Ovary (tissue), 9 donors: ENCODE measurements around the gene ACAP2. TPM values are rescaled to one million over a fixed set of nuclear protein-coding genes. Genes with fewer than 3 reads are reported as not detected.
A peak's percentile ranks its signal among the peaks of the same experiment; 100 is the strongest.

Source experiments
- DNase-seq, 5 donors: peaks; one replicate each; pipeline ENCODE4 v3.0.0-alpha.2; 2019 to 2020
- H3K27ac ChIP-seq, 2 donors: fragments of 200-600 bp; one replicate each; pipeline versions ENCODE4 v1.5.1 to v1.8.0; 2019 to 2022
- H3K27me3 ChIP-seq: fragments of 200-600 bp; one replicate; pipeline ENCODE4 v1.8.0; 2022
- H3K36me3 ChIP-seq: fragments of 200-600 bp; sonication (generic); one replicate; pipeline ENCODE4 v1.5.1; 2019
- H3K4me1 ChIP-seq: one replicate; pipeline ENCODE4 v1.8.1; 2013; ENCODE audit warnings: mild to moderate bottlenecking, moderate library complexity; ENCODE audit not compliant: insufficient read depth
- H3K4me3 ChIP-seq: fragments of 200-600 bp; sonication (generic); one replicate; pipeline ENCODE4 v1.5.1; 2017
- H3K9me3 ChIP-seq, 2 donors: fragments of 200-600 bp in 1 of 2; sonication (generic) in 1 of 2; one replicate each; pipeline versions ENCODE4 v1.5.1 to v1.8.1; 2013 to 2019; ENCODE audit warnings: mild to moderate bottlenecking in 1 of 2, moderate library complexity in 1 of 2
- CTCF ChIP-seq, 3 donors: fragments of 450-650 bp in 2 of 3; fragments of 200-600 bp in 1 of 3; IDR thresholded peaks; one replicate each; pipeline versions ENCODE4 v1.5.1 to v1.8.0; 2016 to 2022; ENCODE audit warnings: antibody characterized with exemption in 3 of 3, mild to moderate bottlenecking in 1 of 3
- EP300 ChIP-seq: sonication (generic); formaldehyde crosslinking; IDR thresholded peaks from one replicate; pipeline ENCODE4 v1.6.1; 2017; ENCODE audit warnings: antibody characterized with exemption
- POLR2A ChIP-seq: fragments of 450-650 bp; IDR thresholded peaks from one replicate; pipeline ENCODE4 v1.6.1; 2017; ENCODE audit warnings: antibody characterized with exemption, mild to moderate bottlenecking, moderate library complexity
- WGBS, 3 donors: extraction: QIAGEN DNeasy Blood & Tissue Kit in 1 of 3; methylation state at CpG; one replicate each; pipeline versions ENCODE4 v1.1.5 to v1.1.7; 2013 to 2017; 5-methylcytosine and 5-hydroxymethylcytosine counted together
- intact Hi-C, 4 donors: fragments of 100-400 bp; cut with DNase I; formaldehyde crosslinking; loops; one replicate each; pipeline versions ENCODE4 v1.11.0 to v1.15.1; 2022 to 2023
- polyA plus RNA-seq, 2 donors: library from polyadenylated mRNA; stranded (reverse); fragments of 200-250 nt in 1 of 2; fragments of 350-450 nt in 1 of 2; fragmentation: Illumina TruSeq in 1 of 2; extraction: RNeasy Lipid Tissue Mini Kit (QIAGEN cat#74804) in 1 of 2; gene quantifications; one replicate each; pipeline ENCODE4 v1.2.3, GENCODE V29; 2013 to 2014
- total RNA-seq, 7 donors: library from RNA; depleted of rRNA in 2 of 7; stranded (reverse); fragments of >200 nt in 2 of 7; fragmentation: NEBNext Ultra II Directional in 3 of 7; extraction: Animal tissue kit (Norgen Biotek cat#: 25700) in 3 of 7; gene quantifications; one replicate each; pipeline versions ENCODE4 v1.1.0 to v1.2.4, GENCODE V29; 2016 to 2023
- donor health status: DM: no; HTN: no; CAD: no; lungs with moderate emphysema.
- donor health status: DM: no; HTN: no; CAD: no.
- donor health status: Bipolar disorder and iron deficiency.
- donor health status: DM: yes; HTN: yes; CAD: no.
- donor health status: DM: no; HTN: no; CAD: no.
- donor health status: DM: yes; HTN: yes; CAD: no.

The ACAP2 gene
- total and polyA plus RNA-seq, 9 donors: 15.1 to 66.8 (median 49.4) TPM

- no peak for TF ChIP-seq EP300
- no peak for TF ChIP-seq POLR2A
- TF ChIP-seq CTCF (IDR thresholded peaks at IDR 0.05): no peak
- H3K4me3 ChIP-seq: no peak overlapping the region
- intact Hi-C loops: no loop called here
- WGBS, 3 donors: 23 to 54% (median 51%) methylated on average over 10 of the region's 10 CpGs
- H3K27me3 ChIP-seq: no peaks in the 10 kb centered on the region
- no peak overlapping the region for H3K27ac ChIP-seq
- DNase-seq: peak in 3 of 5 donors; percentile 15 to 68 (median 42)
- peaks cover 8% of the 10 kb centered on the region for H3K4me1 ChIP-seq
- H3K36me3 ChIP-seq: no peaks in the 10 kb centered on the region
- no peaks in the 10 kb centered on the region for H3K9me3 ChIP-seq
Observed at GRCh38 chr3:195238586-195239118, 204.2 kb downstream of the ACAP2 start.

DNA sequence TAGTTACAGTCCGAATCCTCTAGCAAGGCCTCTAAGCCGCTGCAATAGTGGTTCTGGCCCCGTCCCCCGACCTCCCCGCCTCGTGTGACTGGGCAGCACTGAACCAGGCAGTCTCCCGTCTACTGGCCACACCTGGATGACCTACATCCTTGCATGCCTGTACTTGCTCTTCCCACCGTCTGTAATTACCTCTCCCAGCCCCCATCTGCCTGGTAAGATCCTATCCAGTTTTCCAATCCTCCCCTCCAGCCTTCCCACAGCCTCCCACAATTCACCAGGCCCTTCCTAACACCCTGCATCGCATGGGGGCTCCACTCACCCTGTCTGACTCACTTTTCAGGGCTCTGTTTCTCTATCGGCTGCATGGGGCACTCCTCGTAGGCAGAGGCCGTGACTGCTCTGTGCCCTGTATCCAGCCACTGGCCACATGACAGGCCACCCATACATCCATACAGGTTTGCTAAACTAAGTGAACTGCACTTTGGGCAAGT, 204.7 kb downstream of the ACAP2 start:
- Histone ChIP-seq H3K4me1 (peaks cover 8% of the 10 kb centered on the region), H3K4me3 (no peak overlapping the region), H3K27me3 (no peaks in the 10 kb centered on the region), H3K9me3 (no peaks in the 10 kb centered on the region), H3K36me3 (no peaks in the 10 kb centered on the region), H3K27ac (no peak overlapping the region)
- intact Hi-C loops: no loop called here
- 77 to 91% (median 90%) methylated on average over 12 of the region's 12 CpGs for WGBS, 3 donors
- peak in 3 of 5 donors; percentile 9 to 33 (median 11) for DNase-seq
- TF ChIP-seq CTCF (IDR thresholded peaks at IDR 0.05) (no peak), EP300 (no peak), POLR2A (no peak)

GRCh38 chr3:195236801-195237570, 205.8 kb downstream of the ACAP2 start:
- no peaks in the 10 kb centered on the region for H3K36me3 ChIP-seq
- no peak overlapping the region for H3K4me3 ChIP-seq
- peaks cover 8% of the 10 kb centered on the region for H3K4me1 ChIP-seq
- no peaks in the 10 kb centered on the region for H3K27me3 ChIP-seq
- intact Hi-C loops: no loop called here
- H3K27ac ChIP-seq: no peak overlapping the region
- peak in 3 of 5 donors; percentile 5 to 27 (median 9) for DNase-seq
- H3K9me3 ChIP-seq: no peaks in the 10 kb centered on the region
- TF ChIP-seq EP300 (no peak), POLR2A (no peak), CTCF (IDR thresholded peaks at IDR 0.05) (no peak)
- WGBS, 3 donors: 98 to 99% (median 98%) methylated on average over 10 of the region's 10 CpGs

DNA sequence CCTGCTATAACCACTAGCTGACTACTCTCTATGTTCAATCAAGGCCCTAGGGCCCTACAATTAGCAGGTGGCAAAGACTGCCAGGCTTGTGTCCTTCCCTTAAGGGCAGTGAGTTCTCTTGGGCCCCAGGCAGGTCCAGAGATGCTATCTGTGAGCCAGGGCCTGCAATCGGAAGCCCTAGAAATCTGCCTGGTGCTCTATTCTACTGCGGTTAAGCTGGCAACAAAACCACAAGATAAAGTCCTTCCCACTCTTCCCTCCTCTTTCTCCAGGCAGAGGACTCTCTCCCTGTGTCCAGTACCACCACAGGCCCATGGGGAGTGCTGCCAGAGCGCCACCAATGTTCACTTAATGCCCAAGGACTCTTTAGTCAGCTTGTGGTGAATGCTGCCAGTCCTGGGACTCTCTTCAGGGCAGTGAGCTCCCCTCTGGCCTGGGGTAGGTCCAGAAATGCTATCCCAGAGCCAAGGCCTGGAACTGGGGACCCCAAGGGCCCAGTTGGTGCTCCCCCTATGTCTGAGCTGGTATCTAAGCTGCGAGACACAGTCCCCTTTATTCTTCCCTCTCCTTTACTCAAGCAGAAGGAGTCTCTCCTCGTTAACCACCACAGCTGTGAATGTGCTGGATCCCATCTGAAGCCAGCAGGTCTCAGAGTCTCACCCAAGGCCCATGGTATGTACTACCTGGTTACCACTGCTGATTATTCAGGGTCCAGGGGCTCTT, 206.6 kb downstream of the ACAP2 start:
- intact Hi-C loops: no loop called here
- Histone ChIP-seq H3K27ac (no peak overlapping the region), H3K36me3 (no peaks in the 10 kb centered on the region), H3K4me1 (peaks cover 8% of the 10 kb centered on the region), H3K9me3 (no peaks in the 10 kb centered on the region), H3K4me3 (no peak overlapping the region), H3K27me3 (no peaks in the 10 kb centered on the region)
- peak in 3 of 5 donors; percentile 4 to 13 (median 8) for DNase-seq
- WGBS, 3 donors: 95 to 100% (median 98%) methylated on average over 5 of the region's 5 CpGs
- TF ChIP-seq EP300 (no peak), CTCF (IDR thresholded peaks at IDR 0.05) (no peak), POLR2A (no peak)
